ENCODE data around the gene WFDC2.

DNA sequence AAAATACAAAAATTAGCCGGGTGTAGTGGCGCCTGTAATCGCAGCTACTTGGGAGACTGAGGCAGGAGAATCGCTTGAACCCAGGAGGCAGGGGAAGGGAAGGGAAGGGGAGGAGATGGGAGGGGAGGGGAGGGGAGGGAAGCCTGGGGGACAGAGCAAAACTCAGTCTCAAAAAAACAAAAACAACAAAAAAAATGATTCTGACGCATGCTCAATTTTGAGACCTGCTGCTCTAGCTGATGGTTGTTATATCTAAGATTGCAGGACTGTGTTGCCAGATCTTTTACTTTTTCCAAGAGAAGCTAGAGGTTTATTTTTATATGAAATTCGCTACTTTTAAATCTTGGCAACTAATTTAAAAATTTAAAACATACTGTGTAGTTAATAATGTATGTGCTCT, 2.4 kb upstream of the WFDC2 start:
- TF ChIP-seq POLR2A (IDR thresholded peaks at IDR 0.05; ENCODE audit: extremely low read depth, insufficient read length) (no peak), MYC (IDR thresholded peaks at IDR 0.05; ENCODE audit: low read depth, low read length) (no peak)
- TF ChIP-seq, protein P1, sequence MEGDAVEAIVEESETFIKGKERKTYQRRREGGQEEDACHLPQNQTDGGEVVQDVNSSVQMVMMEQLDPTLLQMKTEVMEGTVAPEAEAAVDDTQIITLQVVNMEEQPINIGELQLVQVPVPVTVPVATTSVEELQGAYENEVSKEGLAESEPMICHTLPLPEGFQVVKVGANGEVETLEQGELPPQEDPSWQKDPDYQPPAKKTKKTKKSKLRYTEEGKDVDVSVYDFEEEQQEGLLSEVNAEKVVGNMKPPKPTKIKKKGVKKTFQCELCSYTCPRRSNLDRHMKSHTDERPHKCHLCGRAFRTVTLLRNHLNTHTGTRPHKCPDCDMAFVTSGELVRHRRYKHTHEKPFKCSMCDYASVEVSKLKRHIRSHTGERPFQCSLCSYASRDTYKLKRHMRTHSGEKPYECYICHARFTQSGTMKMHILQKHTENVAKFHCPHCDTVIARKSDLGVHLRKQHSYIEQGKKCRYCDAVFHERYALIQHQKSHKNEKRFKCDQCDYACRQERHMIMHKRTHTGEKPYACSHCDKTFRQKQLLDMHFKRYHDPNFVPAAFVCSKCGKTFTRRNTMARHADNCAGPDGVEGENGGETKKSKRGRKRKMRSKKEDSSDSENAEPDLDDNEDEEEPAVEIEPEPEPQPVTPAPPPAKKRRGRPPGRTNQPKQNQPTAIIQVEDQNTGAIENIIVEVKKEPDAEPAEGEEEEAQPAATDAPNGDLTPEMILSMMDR (IDR thresholded peaks at IDR 0.05; ENCODE audit: low read depth, low read length), result no peak
- TF ChIP-seq, protein P2, sequence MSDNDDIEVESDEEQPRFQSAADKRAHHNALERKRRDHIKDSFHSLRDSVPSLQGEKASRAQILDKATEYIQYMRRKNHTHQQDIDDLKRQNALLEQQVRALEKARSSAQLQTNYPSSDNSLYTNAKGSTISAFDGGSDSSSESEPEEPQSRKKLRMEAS (IDR thresholded peaks at IDR 0.05; ENCODE audit: low read depth, low read length), result no peak
